Measurements from ENCODE around the gene KLHL20. TPM values are rescaled to one million over a fixed set of nuclear protein-coding genes. Genes with fewer than 3 reads are reported as not detected.
"Not testable (repeated sequence)": the region's sequence is repeated elsewhere in the genome, so short reads cannot be mapped to it uniquely, and the experiment has no call there.

KLHL20 gene
- total RNA-seq, 6 donors from 2014 or later, result 8.5 to 37.8 (median 31.3) TPM

- ATAC-seq (ENCODE audit: low FRiP score in 2 of 2) (no peak), DNase-seq (no peak)
- H3K27ac ChIP-seq, result no peak overlapping the region
- H3K36me3 ChIP-seq, result no peaks in the 10 kb centered on the region
- no peak overlapping the region for H3K4me3 ChIP-seq
- 78 to 81% methylated on average over 2 of the region's 2 CpGs for WGBS, 2 donors
- H3K4me1 ChIP-seq, result no peaks in the 10 kb centered on the region
- H3K9me3 ChIP-seq, result no peaks in the 10 kb centered on the region
- TF ChIP-seq EP300 (IDR thresholded peaks at IDR 0.05) (no peak), CTCF (IDR thresholded peaks at IDR 0.05) (no peak), POLR2A (IDR thresholded peaks at IDR 0.05) (no peak), POLR2AphosphoS5 (IDR thresholded peaks at IDR 0.05) (no peak)
- no peaks in the 10 kb centered on the region for H3K27me3 ChIP-seq
Measured at GRCh38 chr1:173688300-173688699, 26.5 kb upstream of the KLHL20 start.

- Histone ChIP-seq H3K9me3 (no peaks in the 10 kb centered on the region), H3K27ac (no peak overlapping the region), H3K27me3 (no peaks in the 10 kb centered on the region), H3K4me3 (no peak overlapping the region), H3K36me3 (no peaks in the 10 kb centered on the region), H3K4me1 (no peaks in the 10 kb centered on the region)
- no peak for TF ChIP-seq CTCF (IDR thresholded peaks at IDR 0.05)
- no peak for TF ChIP-seq EP300 (IDR thresholded peaks at IDR 0.05)
- TF ChIP-seq POLR2A (IDR thresholded peaks at IDR 0.05), result no peak
- no peak for TF ChIP-seq POLR2AphosphoS5 (IDR thresholded peaks at IDR 0.05)
- no peak for ATAC-seq (ENCODE audit: low FRiP score in 2 of 2)
- DNase-seq, result no peak
Measured at GRCh38 chr1:173693238-173693637, 21.5 kb upstream of the KLHL20 start.

GRCh38 chr1:173701299-173701698 lies 13.5 kb upstream of the KLHL20 start:
- H3K4me1 ChIP-seq; H3K27ac ChIP-seq; H3K27me3 ChIP-seq; H3K4me3 ChIP-seq; H3K9me3 ChIP-seq; H3K36me3 ChIP-seq; ATAC-seq (ENCODE audit: low FRiP score in 2 of 2); DNase-seq: not testable (repeated sequence)
- 94 to 95% methylated on average over 6 of the region's 6 CpGs for WGBS, 2 donors

GRCh38 chr1:173702736-173703135 lies 12.0 kb upstream of the KLHL20 start:
- H3K27me3 ChIP-seq, result no peaks in the 10 kb centered on the region
- no peak for DNase-seq
- H3K9me3 ChIP-seq, result no peaks in the 10 kb centered on the region
- WGBS, 2 donors, result 80 to 83% methylated on average over 1 of the region's 1 CpG
- H3K4me3 ChIP-seq, result no peak overlapping the region
- H3K36me3 ChIP-seq, result no peaks in the 10 kb centered on the region
- no peak for ATAC-seq (ENCODE audit: low FRiP score in 2 of 2)
- no peak for TF ChIP-seq POLR2AphosphoS5 (IDR thresholded peaks at IDR 0.05)
- no peak for TF ChIP-seq CTCF (IDR thresholded peaks at IDR 0.05)
- TF ChIP-seq EP300 (IDR thresholded peaks at IDR 0.05), result no peak
- TF ChIP-seq POLR2A (IDR thresholded peaks at IDR 0.05), result no peak
- H3K27ac ChIP-seq, result no peak overlapping the region
- no peaks in the 10 kb centered on the region for H3K4me1 ChIP-seq

GRCh38 chr1:173705117-173705516 lies 9.7 kb upstream of the KLHL20 start:
- H3K27me3 ChIP-seq, result no peaks in the 10 kb centered on the region
- H3K4me1 ChIP-seq, result no peaks in the 10 kb centered on the region
- TF ChIP-seq POLR2A (IDR thresholded peaks at IDR 0.05) (no peak), EP300 (IDR thresholded peaks at IDR 0.05) (no peak), POLR2AphosphoS5 (IDR thresholded peaks at IDR 0.05) (no peak), CTCF (IDR thresholded peaks at IDR 0.05) (no peak)
- DNase-seq (no peak), ATAC-seq (ENCODE audit: low FRiP score in 2 of 2) (no peak)
- no peaks in the 10 kb centered on the region for H3K36me3 ChIP-seq
- no peaks in the 10 kb centered on the region for H3K9me3 ChIP-seq
- no peak overlapping the region for H3K4me3 ChIP-seq
- no peak overlapping the region for H3K27ac ChIP-seq
- 79 to 93% methylated on average over 5 of the region's 5 CpGs for WGBS, 2 donors
